KMS-11 (cell line): Measurements from ENCODE around the gene DDX55.

Source experiments
- H2AFZ ChIP-seq: fragments of 200-600 bp; sonication (generic); 2 replicates; pipeline ENCODE4 v1.6.1; 2016; ENCODE audit warnings: antibody characterized with exemption, mixed run types, low read depth
- H3K27ac ChIP-seq: fragments of 200-600 bp; sonication (generic); 2 replicates; pipeline ENCODE4 v1.6.1; 2016; ENCODE audit warnings: mild to moderate bottlenecking, mixed run types
- H3K27me3 ChIP-seq: fragments of 200-600 bp; sonication (generic); 2 replicates; pipeline ENCODE4 v1.6.1; 2017; ENCODE audit warnings: mild to moderate bottlenecking, low read depth, mixed run types, moderate library complexity; ENCODE audit not compliant: insufficient read depth
- H3K36me3 ChIP-seq: fragments of 200-600 bp; sonication (generic); 2 replicates; pipeline ENCODE4 v1.6.1; 2017; ENCODE audit warnings: mild to moderate bottlenecking, mixed run types; ENCODE audit not compliant: insufficient read depth
- H3K4me1 ChIP-seq: fragments of 200-600 bp; sonication (generic); 2 replicates; pipeline ENCODE4 v1.6.1; 2016; ENCODE audit warnings: mild to moderate bottlenecking, low read depth, mixed run types; ENCODE audit not compliant: poor library complexity, severe bottlenecking
- H3K4me2 ChIP-seq: fragments of 200-600 bp; sonication (generic); 2 replicates; pipeline ENCODE4 v1.7.0; 2016; ENCODE audit warnings: mild to moderate bottlenecking, mixed run types
- H3K4me3 ChIP-seq: fragments of 200-600 bp; sonication (generic); IDR thresholded peaks from 2 replicates; pipeline ENCODE4 v1.6.1; 2017; ENCODE audit warnings: low read depth, low read length, mixed read lengths; ENCODE audit not compliant: insufficient read depth
- H3K79me2 ChIP-seq: fragments of 200-600 bp; sonication (generic); 2 replicates; pipeline ENCODE4 v1.6.1; 2016; ENCODE audit warnings: low read depth, mixed run types; ENCODE audit not compliant: insufficient read depth
- H3K9ac ChIP-seq: fragments of 200-600 bp; sonication (generic); 2 replicates; pipeline ENCODE4 v1.6.1; 2016; ENCODE audit warnings: mild to moderate bottlenecking, mixed run types
- H4K20me1 ChIP-seq: fragments of 200-600 bp; sonication (generic); 2 replicates; pipeline ENCODE4 v1.6.1; 2016; ENCODE audit warnings: mild to moderate bottlenecking, mixed run types; ENCODE audit not compliant: insufficient read depth
- CTCF ChIP-seq: fragments of 200-600 bp; sonication (generic); conservative IDR thresholded peaks from 2 replicates; pipeline ENCODE4 v1.6.1; 2017; ENCODE audit warnings: low read depth, mild to moderate bottlenecking, antibody characterized with exemption, low read length, moderate library complexity, mixed read lengths

Gene DDX55

GRCh38 chr12:123667771-123668170 lies 65.9 kb downstream of the DDX55 start:
- no peak overlapping the region for H3K4me2 ChIP-seq
- H3K27ac ChIP-seq: no peak overlapping the region
- H3K27me3 ChIP-seq: no peaks in the 10 kb centered on the region
- H3K79me2 ChIP-seq: no peaks in the 10 kb centered on the region
- H3K4me1 ChIP-seq: no peaks in the 10 kb centered on the region
- H3K4me3 ChIP-seq: no peak overlapping the region
- H2AFZ ChIP-seq: no peak overlapping the region
- H4K20me1 ChIP-seq: no peaks in the 10 kb centered on the region
- no peaks in the 10 kb centered on the region for H3K36me3 ChIP-seq
- H3K9ac ChIP-seq: no peak overlapping the region
- TF ChIP-seq CTCF: no peak
